ENCODE results near the gene NCKIPSD. TPM values are rescaled to one million over a fixed set of nuclear protein-coding genes. Genes with fewer than 3 reads are reported as not detected.

Gene NCKIPSD
- total RNA-seq, 1 experiment from 2014 or later, result 46.0 TPM

DNA sequence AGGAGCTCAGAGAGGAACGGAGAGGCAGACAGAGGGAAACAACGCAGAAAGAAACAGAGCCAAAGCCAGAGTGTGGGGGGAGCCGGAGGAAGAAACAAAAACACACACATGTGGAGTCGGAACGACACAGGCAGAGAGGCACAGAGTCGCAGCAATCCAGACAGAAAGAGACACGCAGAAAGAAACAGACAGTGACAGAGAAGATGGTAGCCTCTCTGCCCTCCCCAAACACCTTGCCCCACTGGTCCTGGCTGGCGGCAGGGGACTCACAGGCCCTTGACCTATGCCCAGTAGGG is 1.7 kb downstream of the NCKIPSD start:
- no CpG with 5 or more reads among the region's 8 CpGs for WGBS (ENCODE audit: extremely low coverage, insufficient read length, low lambda C conversion rate)
- Mint-ChIP-seq H3K4me3 (peak overlapping the region; percentile 27 to 81), H3K27ac (peak overlapping the region in 1 of 3 experiments; percentile 58; a peak in 2 of 7 replicates), H3K36me3 (ENCODE audit: insufficient read depth in 1 of 3, low read depth in 3 of 3) (peaks cover 26 to 65% (median 54%) of the 10 kb centered on the region in 3 experiments), H3K27me3 (ENCODE audit: low read depth) (no peaks in the 10 kb centered on the region; the same call in 1 of the 2 replicates), H3K4me1 (peaks cover 17 to 21% of the 10 kb centered on the region in 2 experiments), H3K9me3 (no peaks in the 10 kb centered on the region)
- peaks cover 8% of the 10 kb centered on the region for H3K23me2 ChIP-seq (ENCODE audit: insufficient read length, low read depth, low read length, poor library complexity, severe bottlenecking)
- no peak overlapping the region for H2BK12ac ChIP-seq (ENCODE audit: insufficient read length, low read depth, low read length)
- H3K79me1 ChIP-seq (ENCODE audit: insufficient read depth, low read depth, low read length, poor library complexity, severe bottlenecking), result peaks cover 3% of the 10 kb centered on the region
- no peak overlapping the region for H3K56ac ChIP-seq (ENCODE audit: insufficient read length, low read depth, low read length)
- H2BK20ac ChIP-seq (ENCODE audit: low read depth, low read length, poor library complexity, severe bottlenecking), result no peak overlapping the region
- no peak overlapping the region for H2BK120ac ChIP-seq (ENCODE audit: low read depth, low read length, poor library complexity, severe bottlenecking)
- H2AFZ ChIP-seq (ENCODE audit: low read length), result no peak overlapping the region
- no peaks in the 10 kb centered on the region for H4K20me1 ChIP-seq (ENCODE audit: control insufficient read depth, insufficient read depth, insufficient read length)
- no peak overlapping the region for H4K91ac ChIP-seq (ENCODE audit: insufficient read length, low read depth, low read length)
- no peak overlapping the region for H3K23ac ChIP-seq (ENCODE audit: insufficient read length, low read depth, low read length)
- H2AK5ac ChIP-seq (ENCODE audit: insufficient read length, low read length), result no peak overlapping the region
- H3K18ac ChIP-seq (ENCODE audit: insufficient read length, low read depth, low read length), result no peak overlapping the region
- TF ChIP-seq, protein P1, sequence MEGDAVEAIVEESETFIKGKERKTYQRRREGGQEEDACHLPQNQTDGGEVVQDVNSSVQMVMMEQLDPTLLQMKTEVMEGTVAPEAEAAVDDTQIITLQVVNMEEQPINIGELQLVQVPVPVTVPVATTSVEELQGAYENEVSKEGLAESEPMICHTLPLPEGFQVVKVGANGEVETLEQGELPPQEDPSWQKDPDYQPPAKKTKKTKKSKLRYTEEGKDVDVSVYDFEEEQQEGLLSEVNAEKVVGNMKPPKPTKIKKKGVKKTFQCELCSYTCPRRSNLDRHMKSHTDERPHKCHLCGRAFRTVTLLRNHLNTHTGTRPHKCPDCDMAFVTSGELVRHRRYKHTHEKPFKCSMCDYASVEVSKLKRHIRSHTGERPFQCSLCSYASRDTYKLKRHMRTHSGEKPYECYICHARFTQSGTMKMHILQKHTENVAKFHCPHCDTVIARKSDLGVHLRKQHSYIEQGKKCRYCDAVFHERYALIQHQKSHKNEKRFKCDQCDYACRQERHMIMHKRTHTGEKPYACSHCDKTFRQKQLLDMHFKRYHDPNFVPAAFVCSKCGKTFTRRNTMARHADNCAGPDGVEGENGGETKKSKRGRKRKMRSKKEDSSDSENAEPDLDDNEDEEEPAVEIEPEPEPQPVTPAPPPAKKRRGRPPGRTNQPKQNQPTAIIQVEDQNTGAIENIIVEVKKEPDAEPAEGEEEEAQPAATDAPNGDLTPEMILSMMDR (conservative IDR thresholded peaks at IDR 0.05), result no peak
- no peak overlapping the region for H4K8ac ChIP-seq (replicated peaks; ENCODE audit: insufficient read length, low read depth, low read length)
- no peak for DNase-seq
- H2BK5ac ChIP-seq (ENCODE audit: insufficient read length, low read length), result no peak overlapping the region
- no peak overlapping the region for H3K14ac ChIP-seq (ENCODE audit: insufficient read depth, low read length)
- no peak overlapping the region for H3K9ac ChIP-seq (ENCODE audit: extremely low read depth, insufficient read length, low read length)
- H3K4me2 ChIP-seq (ENCODE audit: insufficient read depth, insufficient read length, low read length), result no peak overlapping the region
- H3K4ac ChIP-seq (ENCODE audit: low read depth, low read length), result no peak overlapping the region
- H3K4me1 ChIP-seq (ENCODE audit: insufficient read depth, low read length), result peaks cover 4% of the 10 kb centered on the region; the same call in 1 of the 2 replicates
- no peak overlapping the region for H3K27ac ChIP-seq (ENCODE audit: insufficient read length, low read depth, low read length)
- no peak overlapping the region for H3T11ph ChIP-seq (ENCODE audit: low read length)
- H3K27me3 ChIP-seq (ENCODE audit: insufficient read depth, low read length), result no peaks in the 10 kb centered on the region
- no peak overlapping the region for H2BK15ac ChIP-seq (ENCODE audit: low read depth, low read length)
- H3K79me2 ChIP-seq (ENCODE audit: insufficient read depth, low read length), result peaks cover 5% of the 10 kb centered on the region; the same call in 1 of the 2 replicates
- H4K5ac ChIP-seq (ENCODE audit: insufficient read length, low read depth, low read length), result no peak overlapping the region
- H3K9me3 ChIP-seq (ENCODE audit: control insufficient read depth, low read depth, low read length), result no peaks in the 10 kb centered on the region

Data from H9 (cell line).